GM18502 (cell line): ENCODE results near the gene CBY1.
"Not testable (repeated sequence)": the region's sequence is repeated elsewhere in the genome, so short reads cannot be mapped to it uniquely, and the experiment has no call there.

Experiments
- ATAC-seq: cut with Tn5 transposase; IDR thresholded peaks from one replicate; pipeline ENCODE4 v1.9.1; 2021; ENCODE audit warnings: mild to moderate bottlenecking; ENCODE audit not compliant: unreplicated experiment, poor library complexity

The CBY1 gene

GRCh38 chr22:38656256-38657044 lies at the start of gene CBY1, which contains the start of gene FAM227A:
CBY1 (plus strand) TSS chr22:38656638; CDS start chr22:38668055, 11,417 bp downstream.
FAM227A (minus strand) TSS chr22:38656392; CDS start chr22:38650168, 6,224 bp downstream.
- ATAC-seq, result peak; percentile 78

- ATAC-seq, result no peak
Observed at GRCh38 chr22:38607680-38608079, 48.8 kb upstream of the CBY1 start.

DNA sequence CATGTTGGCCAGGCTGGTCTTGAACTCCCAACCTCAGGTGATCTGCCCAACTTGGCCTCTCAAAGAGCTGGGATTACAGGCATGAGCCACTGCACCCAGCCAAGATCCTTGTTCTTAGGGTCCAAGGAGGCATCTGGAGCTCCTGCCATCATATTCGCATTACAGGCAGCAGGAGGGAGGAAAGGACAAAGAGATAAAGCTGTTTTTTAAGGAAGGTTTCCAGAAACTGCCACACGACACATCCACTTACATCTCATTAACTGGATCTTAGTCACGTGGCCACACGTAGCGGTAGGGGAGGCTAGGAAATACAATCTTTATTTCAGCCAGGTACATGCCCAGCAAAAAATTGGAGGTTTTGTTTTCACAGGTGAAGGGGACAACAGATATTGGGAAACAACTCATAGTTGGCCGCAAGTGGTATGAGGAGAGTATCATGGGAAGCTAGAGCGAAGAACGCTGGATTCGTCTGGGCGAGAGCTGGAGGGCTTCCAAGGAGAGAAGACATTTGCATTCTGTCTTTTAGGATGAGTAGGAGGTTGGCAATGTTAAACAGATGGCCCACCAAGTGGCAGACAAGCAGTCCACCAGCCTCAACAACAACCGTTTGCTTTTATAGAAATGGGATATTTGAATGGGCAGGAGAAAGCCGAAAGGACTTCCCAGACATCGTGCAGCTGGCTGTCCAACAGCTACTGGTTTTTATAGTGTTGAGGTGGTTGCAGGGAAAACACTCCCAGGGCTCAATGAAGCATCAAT lies 47.3 kb upstream of the CBY1 start:
- ATAC-seq, result no peak

- ATAC-seq, result no peak
Observed at GRCh38 chr22:38610234-38610633, 46.2 kb upstream of the CBY1 start.

GRCh38 chr22:38611559-38611958 lies 44.9 kb upstream of the CBY1 start:
- no peak for ATAC-seq

GRCh38 chr22:38612217-38613006 lies 44.0 kb upstream of the CBY1 start:
- ATAC-seq, result no peak

DNA sequence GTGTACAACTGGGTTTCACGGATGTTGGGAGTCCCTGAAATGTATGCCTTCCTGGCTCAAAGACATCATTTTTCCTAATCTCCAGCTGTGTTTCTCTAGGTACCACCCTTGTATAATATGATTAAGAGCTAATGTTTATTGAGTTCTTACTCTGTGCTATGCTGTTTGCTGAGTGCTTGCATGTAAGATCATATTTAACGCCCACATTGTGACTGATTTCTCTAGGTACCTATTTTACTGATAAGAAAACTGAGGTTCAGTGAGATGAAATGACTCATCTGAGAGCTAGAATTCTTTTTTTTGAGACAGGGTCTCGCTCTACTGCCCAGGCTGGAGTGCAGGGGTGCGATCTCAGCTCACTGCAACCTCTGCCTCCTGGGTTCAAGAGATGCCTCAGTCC lies 42.9 kb upstream of the CBY1 start:
- no peak for ATAC-seq

DNA sequence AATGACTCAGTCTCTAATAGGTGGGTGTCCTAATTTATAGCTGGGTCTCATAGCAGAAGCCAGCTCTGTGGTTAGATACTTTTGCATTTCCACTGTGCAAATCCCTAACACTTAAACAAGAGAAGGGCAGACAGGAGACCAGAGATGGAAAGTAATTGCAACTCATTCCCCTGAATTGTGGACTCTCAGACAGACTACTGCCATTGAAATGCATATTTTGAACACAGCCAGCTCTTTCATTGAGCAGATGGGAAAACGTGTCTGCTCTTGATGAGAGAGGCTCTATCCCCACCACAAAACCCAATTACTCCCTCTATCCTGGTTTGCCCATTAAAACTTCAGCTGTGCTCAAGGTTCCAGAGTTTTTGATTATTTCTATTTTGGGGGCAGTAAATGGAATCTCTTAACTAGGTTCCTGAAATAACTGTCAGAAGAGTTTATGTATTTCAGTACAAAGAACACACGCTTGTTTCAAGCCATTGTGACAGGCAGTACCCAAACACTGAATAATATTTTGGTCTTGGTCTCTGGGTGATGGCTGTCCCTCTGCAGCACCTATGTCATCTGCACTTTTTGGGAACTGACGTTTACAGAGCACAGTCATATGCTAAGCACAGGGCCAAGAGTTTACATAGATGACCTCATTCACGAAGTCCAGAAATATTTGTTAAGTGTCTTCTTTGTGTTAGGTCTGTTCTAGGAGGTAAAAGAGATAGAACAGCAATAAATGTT lies 41.9 kb upstream of the CBY1 start:
- ATAC-seq, result no peak

GRCh38 chr22:38615064-38615405 lies 41.4 kb upstream of the CBY1 start:
- not testable (repeated sequence) for ATAC-seq

GRCh38 chr22:38618258-38618657 lies 38.2 kb upstream of the CBY1 start:
- ATAC-seq, result no peak

- ATAC-seq, result no peak
Observed at GRCh38 chr22:38618682-38619081, 37.8 kb upstream of the CBY1 start.

DNA sequence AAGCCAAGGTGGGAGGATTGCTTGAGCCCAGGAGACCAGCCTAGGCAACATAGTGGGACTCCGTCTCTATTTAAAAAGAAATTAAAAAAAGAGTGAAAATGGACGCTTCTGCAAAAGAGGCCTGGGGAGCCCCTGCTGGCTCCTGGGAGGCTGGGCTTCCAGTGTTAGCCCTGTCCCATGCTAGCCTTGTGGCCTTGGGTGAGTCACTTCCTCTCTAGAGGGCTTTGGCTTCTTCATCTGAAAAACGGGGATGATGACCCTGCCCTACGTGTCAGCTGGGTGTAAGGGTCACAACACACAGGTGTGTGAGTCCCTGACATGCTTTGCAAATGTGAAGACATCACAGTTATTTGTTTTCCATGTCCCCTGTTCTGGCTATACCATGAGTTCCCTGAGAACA lies 33.1 kb upstream of the CBY1 start:
- no peak for ATAC-seq

GRCh38 chr22:38628444-38628843 lies 28.0 kb upstream of the CBY1 start:
- no peak for ATAC-seq

- ATAC-seq, result no peak
Observed at GRCh38 chr22:38629108-38629507, 27.3 kb upstream of the CBY1 start.

GRCh38 chr22:38631724-38632123 lies 24.7 kb upstream of the CBY1 start:
- ATAC-seq, result no peak

GRCh38 chr22:38632528-38632927 lies 23.9 kb upstream of the CBY1 start:
- ATAC-seq, result no peak

DNA sequence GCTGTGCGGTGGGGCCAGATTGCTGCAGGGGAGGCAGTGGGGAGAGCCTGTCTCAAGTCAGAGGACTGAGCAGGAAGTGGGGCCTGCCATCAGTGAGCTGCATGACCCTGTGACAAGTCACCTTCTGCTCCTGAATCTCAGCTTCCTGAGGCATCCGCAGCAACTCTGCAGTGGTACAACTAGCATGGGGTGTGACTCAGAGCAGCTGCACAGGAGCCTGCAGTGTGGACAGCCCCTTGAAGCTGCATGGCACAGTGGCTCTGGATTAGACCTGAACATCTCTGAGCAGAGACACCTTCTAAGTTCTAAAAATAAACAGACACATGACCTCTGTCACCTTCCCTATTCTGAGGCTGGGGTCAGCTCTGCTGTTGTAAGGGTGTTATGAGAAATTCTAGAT lies 18.2 kb upstream of the CBY1 start:
- ATAC-seq, result no peak

DNA sequence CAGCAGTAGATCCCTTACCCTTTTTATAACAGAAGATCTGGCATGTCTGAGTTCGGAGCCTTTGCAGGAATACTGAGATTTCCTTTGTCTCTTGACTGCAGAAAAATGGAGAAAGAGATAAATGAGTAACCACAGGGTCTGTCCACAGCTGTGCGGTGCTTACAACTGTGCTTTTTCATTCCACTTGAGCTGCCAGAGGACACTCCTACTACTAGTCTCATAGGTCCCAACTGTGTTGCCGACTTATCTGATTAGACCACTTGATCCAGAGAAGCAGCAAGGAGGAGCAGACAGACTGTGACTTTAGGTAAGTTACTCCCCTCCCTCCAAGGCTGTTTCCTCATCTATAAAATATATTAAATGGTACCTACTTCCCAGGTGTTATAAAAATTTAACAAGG lies 17.7 kb upstream of the CBY1 start:
- no peak for ATAC-seq

DNA sequence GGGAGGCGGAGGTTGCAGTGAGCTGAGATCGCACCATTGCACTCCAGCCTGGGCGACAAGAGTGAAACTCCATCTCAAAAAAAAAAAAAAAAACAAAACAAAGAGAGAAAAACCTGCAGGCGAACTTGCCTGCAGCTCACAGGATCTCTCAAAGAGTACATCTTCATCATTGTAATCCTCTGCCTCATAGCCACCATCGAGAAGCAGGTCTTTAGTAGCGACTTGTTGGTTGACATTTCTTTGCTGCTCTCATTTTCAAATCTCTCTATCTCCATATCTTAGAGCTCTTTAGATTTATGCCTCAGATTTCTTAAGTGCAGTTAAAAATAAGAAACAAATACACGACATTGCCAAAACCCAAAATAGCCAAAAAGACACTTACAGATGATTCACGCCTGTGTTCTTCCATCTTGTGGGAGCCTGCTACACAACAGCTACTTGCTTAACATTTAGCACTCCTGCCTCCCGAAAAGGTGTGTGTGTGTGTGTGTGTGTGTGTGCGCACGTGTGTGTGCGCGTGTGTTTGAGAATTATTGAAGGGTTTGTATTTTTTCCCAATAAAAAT lies 14.9 kb upstream of the CBY1 start:
- no peak for ATAC-seq

DNA sequence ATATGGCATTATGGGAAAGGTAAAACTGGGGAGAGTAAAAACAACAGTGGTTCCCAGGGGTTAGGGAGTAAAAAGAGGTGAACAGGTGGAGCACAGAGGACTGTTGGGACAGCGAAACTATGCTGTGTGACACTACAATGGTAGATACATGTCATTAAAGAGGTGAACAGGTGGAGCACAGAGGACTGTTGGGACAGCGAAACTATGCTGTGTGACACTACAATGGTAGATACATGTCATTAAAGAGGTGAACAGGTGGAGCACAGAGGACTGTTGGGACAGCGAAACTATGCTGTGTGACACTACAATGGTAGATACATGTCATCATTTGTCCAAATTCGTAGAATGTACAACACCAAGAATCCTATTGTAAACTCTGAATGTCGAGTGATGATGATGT lies 12.2 kb upstream of the CBY1 start:
- ATAC-seq, result not testable (repeated sequence)
